HFF-Myc (cell line): ENCODE measurements around the gene PID1.

Experiments
- DNase-seq: peaks from one replicate; pipeline ENCODE4 v3.0.0-alpha.2; 2011; ENCODE audit warnings: low read depth; ENCODE audit errors: extremely low read depth
- H3K4me3 ChIP-seq: replicated peaks from 2 replicates; pipeline ENCODE4 v1.5.1; 2011; ENCODE audit warnings: low read depth, mild to moderate bottlenecking, control low read depth, low read length
- CTCF ChIP-seq: IDR thresholded peaks from 2 replicates; pipeline ENCODE4 v1.5.1; 2012; ENCODE audit warnings: mild to moderate bottlenecking, low read depth, low read length, control low read depth; ENCODE audit errors: missing control alignments

Gene PID1

GRCh38 chr2:229170171-229170570 lies 100.9 kb downstream of the PID1 start:
- no peak for DNase-seq
- TF ChIP-seq CTCF, result no peak

GRCh38 chr2:229169751-229170150 lies 101.3 kb downstream of the PID1 start:
- TF ChIP-seq CTCF, result no peak
- DNase-seq, result no peak
- no peak overlapping the region for H3K4me3 ChIP-seq

More at GRCh38 chr2:229170171-229170570, 100.9 kb downstream of the PID1 start:
- H3K4me3 ChIP-seq, result no peak overlapping the region

- H3K4me3 ChIP-seq, result no peak overlapping the region
- TF ChIP-seq CTCF, result no peak
- DNase-seq, result no peak
Observed at GRCh38 chr2:229164545-229165249, 106.4 kb downstream of the PID1 start.

GRCh38 chr2:229163893-229164292 lies 107.2 kb downstream of the PID1 start:
- DNase-seq, result no peak
- no peak for TF ChIP-seq CTCF
- H3K4me3 ChIP-seq, result no peak overlapping the region

GRCh38 chr2:229162015-229162414 lies 109.1 kb downstream of the PID1 start:
- DNase-seq, result no peak
- TF ChIP-seq CTCF, result no peak
- no peak overlapping the region for H3K4me3 ChIP-seq

GRCh38 chr2:229160984-229161383 lies 110.1 kb downstream of the PID1 start:
- TF ChIP-seq CTCF, result no peak
- H3K4me3 ChIP-seq, result no peak overlapping the region
- DNase-seq, result no peak

- DNase-seq, result no peak
- no peak overlapping the region for H3K4me3 ChIP-seq
- no peak for TF ChIP-seq CTCF
Observed at GRCh38 chr2:229160180-229160579, 110.9 kb downstream of the PID1 start.
